Endothelial cell of umbilical vein (primary cell): ENCODE measurements around the gene TMEM145. TPM values are rescaled to one million over a fixed set of nuclear protein-coding genes. Genes with fewer than 3 reads are reported as not detected.

Experiments
- BruUV-seq: library from RNA; stranded (reverse); fragments of 400-500 nt; replicated peaks from 2 replicates; lab custom pipeline; 2021; lab: Mats Ljungman, UMichigan
- CTCF ChIA-PET: fragments of 300-600, 350-600 bp; sonication (Branson Sonifier 250); formaldehyde crosslinking; loops from one replicate; lab custom pipeline; 2021; ENCODE audit warnings: antibody characterized with exemption, inconsistent platforms; lab: Charles Lee
- POLR2A ChIA-PET: fragments of 300-600, 350-600 bp; sonication (Branson Sonifier 250); formaldehyde crosslinking; loops from one replicate; lab custom pipeline; 2021; ENCODE audit warnings: antibody characterized with exemption, inconsistent platforms; lab: Charles Lee
- DNase-seq: peaks from one replicate; pipeline ENCODE4 v3.0.0-alpha.2; 2011; ENCODE audit warnings: low read depth, low spot score
- FAIRE-seq: peaks from 2 replicates; lab custom pipeline; 2011; peaks lifted over from hg19 to GRCh38; lab: Jason Lieb, UNC
- H2AFZ ChIP-seq: 2 replicates; pipeline ENCODE4 v1.6.0; 2012; ENCODE audit warnings: low read depth, low read length, control low read depth, inconsistent platforms
- H3K27ac ChIP-seq: 2 replicates; pipeline ENCODE4 v1.5.1; 2011; ENCODE audit warnings: low read depth, mild to moderate bottlenecking, control low read depth, low read length, moderate library complexity; ENCODE audit not compliant: insufficient read depth
- H3K27me3 ChIP-seq, 2 experiments: 2 replicates each; pipeline versions ENCODE4 v1.6.0 to v1.6.1; 2011; ENCODE audit warnings: low read length in 2 of 2, mixed read lengths in 1 of 2; ENCODE audit not compliant: control insufficient read depth in 2 of 2, insufficient read depth in 2 of 2
- H3K36me3 ChIP-seq, 2 experiments: 2 replicates in 1 of 2; 3 replicates in 1 of 2; pipeline ENCODE4 v1.5.1; 2011; ENCODE audit warnings: low read length in 2 of 2, mild to moderate bottlenecking in 1 of 2, moderate library complexity in 1 of 2; ENCODE audit not compliant: control insufficient read depth in 2 of 2, insufficient read depth in 2 of 2; ENCODE audit errors: extremely low read depth in 1 of 2
- H3K4me1 ChIP-seq: 3 replicates; pipeline ENCODE4 v1.5.1; 2011; ENCODE audit warnings: mild to moderate bottlenecking, low read length; ENCODE audit not compliant: control insufficient read depth, insufficient read depth; ENCODE audit errors: extremely low read depth
- H3K4me2 ChIP-seq: 2 replicates; pipeline ENCODE4 v1.6.1; 2011; ENCODE audit warnings: low read length, control low read depth, mixed read lengths; ENCODE audit not compliant: insufficient read depth
- H3K4me3 ChIP-seq, 3 experiments: fragments of 200-600 bp in 1 of 3; sonication (generic), shearing (Covaris generic) in 1 of 3; replicated peaks in 1 of 3; 2 replicates each; pipeline ENCODE4 v1.5.1; 2011 to 2016; ENCODE audit warnings: control low read depth in 3 of 3, low read length in 3 of 3, mild to moderate bottlenecking in 2 of 3, inconsistent platforms in 1 of 3, low read depth in 1 of 3, moderate library complexity in 1 of 3; ENCODE audit not compliant: insufficient read depth in 1 of 3
- H3K79me2 ChIP-seq: 2 replicates; pipeline ENCODE4 v1.6.0; 2012; ENCODE audit warnings: low read length, inconsistent platforms; ENCODE audit not compliant: control insufficient read depth, insufficient read depth
- H3K9ac ChIP-seq: replicated peaks from 2 replicates; pipeline ENCODE3; 2011; ENCODE audit warnings: low read length, control low read depth; ENCODE audit not compliant: insufficient read depth; ENCODE audit errors: extremely low read depth
- H3K9me1 ChIP-seq: replicated peaks from 3 replicates; pipeline ENCODE4 v1.6.0; 2011; ENCODE audit warnings: mild to moderate bottlenecking, low read length; ENCODE audit not compliant: control insufficient read depth, insufficient read depth; ENCODE audit errors: extremely low read depth
- H3K9me3 ChIP-seq: replicated peaks from 2 replicates; pipeline ENCODE4 v1.5.1; 2012; ENCODE audit warnings: low read length, inconsistent platforms; ENCODE audit not compliant: control insufficient read depth, insufficient read depth
- H4K20me1 ChIP-seq: replicated peaks from 2 replicates; pipeline ENCODE3; 2011; ENCODE audit warnings: mild to moderate bottlenecking, low read length; ENCODE audit not compliant: control insufficient read depth, insufficient read depth; ENCODE audit errors: extremely low read depth
- EZH2 ChIP-seq: IDR thresholded peaks from 2 replicates; pipeline ENCODE4 v1.6.1; 2012; ENCODE audit warnings: borderline replicate concordance, low read depth, mild to moderate bottlenecking, moderate library complexity, low read length, inconsistent platforms; ENCODE audit not compliant: severe bottlenecking
- JUN ChIP-seq: IDR thresholded peaks from 2 replicates; pipeline ENCODE4 v1.6.1; 2011; ENCODE audit warnings: borderline replicate concordance, low read depth; ENCODE audit not compliant: insufficient read length, insufficient read depth
- MYC ChIP-seq: IDR thresholded peaks from one replicate; pipeline ENCODE4 v1.6.1; 2011; ENCODE audit warnings: mild to moderate bottlenecking, low read depth, low read length
- POLR2A ChIP-seq: IDR thresholded peaks from 2 replicates; pipeline ENCODE4 v1.6.1; 2012; ENCODE audit warnings: low read depth, mild to moderate bottlenecking, control low read depth, low read length
- dilution Hi-C: fragments of 300-500 bp; cut with MboI; formaldehyde crosslinking; loops from one replicate; pipeline ENCODE4 v1.15.0; 2019; ENCODE audit warnings: low sequenced_read_pairs; ENCODE audit not compliant: extremely low pct_ligation_motif_present
- intact Hi-C: fragments of 100-400 bp; cut with micrococcal nuclease; formaldehyde crosslinking; loops from one replicate; pipeline ENCODE4 v1.10.0; 2022
- polyA plus RNA-seq, 4 experiments: library from polyadenylated mRNA; depleted of rRNA in 3 of 4; stranded (reverse) in 3 of 4; unstranded in 1 of 4; fragments of >200 nt; gene quantifications; 2 replicates each; pipeline versions ENCODE4 v1.2.1 to v1.2.3, GENCODE V29; 2011 to 2012; ENCODE audit warnings: missing spikeins in 1 of 4
- total RNA-seq: library from RNA; stranded (reverse); gene quantifications from 2 replicates; pipeline ENCODE4 v1.2.3, GENCODE V29; 2021

The TMEM145 gene
- total and polyA plus RNA-seq, 2 donors (not counting 3 experiments of a cell fraction or from before 2014, with no cell fraction given) = not detected

DNA sequence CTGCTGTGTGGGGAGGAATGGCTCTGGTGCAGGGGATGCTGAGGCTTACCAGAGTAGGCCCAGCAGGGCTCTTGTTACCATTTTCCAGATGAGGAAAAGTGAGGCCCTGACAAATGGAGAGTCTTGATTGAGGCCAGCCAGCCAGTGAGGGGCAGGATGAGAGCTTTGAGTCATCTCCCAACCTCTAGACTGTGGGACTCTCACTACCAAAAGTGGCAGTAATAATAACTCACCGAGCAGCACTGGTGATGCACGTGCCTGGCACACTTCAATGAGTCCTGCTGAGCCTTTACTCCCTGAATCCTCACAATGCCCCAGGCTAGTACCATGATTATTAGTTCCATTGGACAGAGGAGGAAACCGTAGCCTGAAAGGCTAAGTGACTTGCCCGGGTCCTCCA is 36.3 kb upstream of the TMEM145 start:
- POLR2A ChIA-PET = interaction anchor here (1.4 kb wide), 1 partner anchor 26 kb away, joined by 4 read pairs; no protein-coding TSS in a partner anchor
- H3K4me3 ChIP-seq = no peak overlapping the region
- peaks cover 12 to 27% of the 10 kb centered on the region in 2 experiments for H3K36me3 ChIP-seq
- intact Hi-C loops = no loop called here
- H3K27me3 ChIP-seq = no peaks in the 10 kb centered on the region
- peaks cover 29% of the 10 kb centered on the region for H3K79me2 ChIP-seq
- H3K4me2 ChIP-seq = no peak overlapping the region
- dilution Hi-C loops = no loop called here
- no peak for DNase-seq
- BruUV-seq = no TSS peak
- CTCF ChIA-PET = interaction anchor here (1.2 to 7.4 kb wide), 2 partner anchors 20 to 30 kb away, joined by 4 to 365 read pairs; partner anchors contain the start of gene GSK3A
- H3K27ac ChIP-seq = no peak overlapping the region
- peaks cover 37% of the 10 kb centered on the region for H3K4me1 ChIP-seq
- no peak for FAIRE-seq
- H3K9me1 ChIP-seq = no peaks in the 10 kb centered on the region
- no peaks in the 10 kb centered on the region for H3K9me3 ChIP-seq
- no peak overlapping the region for H2AFZ ChIP-seq
- no peaks in the 10 kb centered on the region for H4K20me1 ChIP-seq
- H3K9ac ChIP-seq = no peak overlapping the region
- no peak for TF ChIP-seq POLR2A
- no peak for TF ChIP-seq JUN
- TF ChIP-seq MYC = no peak
- no peak for TF ChIP-seq EZH2

DNA sequence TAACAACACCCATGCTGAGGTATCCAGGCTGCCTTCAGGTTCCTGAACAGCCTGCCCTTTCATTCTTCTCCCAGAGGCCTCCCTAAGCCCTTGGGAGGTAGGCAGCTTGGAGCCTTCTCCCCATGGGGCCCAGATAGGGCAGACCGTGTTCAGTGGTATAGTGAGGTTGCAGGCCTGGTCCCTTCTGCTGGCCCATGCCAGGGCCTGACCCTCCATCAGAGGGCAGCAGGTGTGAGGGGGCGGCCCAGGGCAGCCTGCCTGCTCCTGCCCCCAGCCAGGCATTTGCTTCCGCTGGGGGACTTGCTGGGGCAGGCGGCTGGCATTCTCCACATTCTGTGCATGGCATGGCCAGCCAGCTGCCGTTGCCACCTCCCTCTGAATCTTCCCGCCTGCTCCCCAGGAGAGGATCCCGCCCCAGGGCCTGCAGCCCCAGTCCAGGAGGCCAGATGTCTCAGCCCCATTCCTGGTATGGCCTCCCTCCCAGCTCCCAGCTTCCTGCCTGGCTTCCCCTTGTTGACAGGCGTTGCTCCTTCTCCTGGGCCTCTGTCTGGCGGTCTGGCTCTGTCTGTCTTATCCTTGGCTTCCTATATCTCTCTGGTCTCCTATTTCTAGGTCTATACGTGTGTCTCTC is 35.2 kb upstream of the TMEM145 start:
- TF ChIP-seq JUN (no peak), POLR2A (peak; percentile 15)
- Histone ChIP-seq H3K79me2 (peaks cover 25% of the 10 kb centered on the region), H3K4me3 (no peak overlapping the region), H3K4me2 (peak overlapping the region; percentile 13), H3K9me3 (no peaks in the 10 kb centered on the region), H3K36me3 (peaks cover 7 to 18% of the 10 kb centered on the region in 2 experiments), H3K9me1 (no peaks in the 10 kb centered on the region), H3K9ac (no peak overlapping the region), H3K4me1 (peaks cover 47% of the 10 kb centered on the region), H3K27me3 (no peaks in the 10 kb centered on the region), H3K27ac (peak overlapping the region; percentile 64), H4K20me1 (no peaks in the 10 kb centered on the region), H2AFZ (no peak overlapping the region)
- dilution Hi-C loops = no loop called here
- ChIA-PET CTCF (interaction anchor here (1.2 to 7.4 kb wide), 5 partner anchors 17 to 165 kb away, joined by 4 to 365 read pairs (median 8); partner anchors contain the start of genes ERF and GSK3A), POLR2A (interaction anchor here (1.4 to 1.6 kb wide), 2 partner anchors 27 to 35 kb away, joined by 4 to 7 read pairs; no protein-coding TSS in a partner anchor)
- no TSS peak for BruUV-seq
- intact Hi-C loops = no loop called here
- FAIRE-seq = peak; percentile 73
- DNase-seq = peak; percentile 71
